HL-60/S4 (cell line): ENCODE results near the gene KCNA4.
"Not testable (repeated sequence)": the region's sequence is repeated elsewhere in the genome, so short reads cannot be mapped to it uniquely, and the experiment has no call there.

Experiments used
- in situ Hi-C: fragments of 300-500 bp; cut with MboI; formaldehyde crosslinking; loops from 2 replicates; pipeline ENCODE4 v1.14.3; 2022; ENCODE audit warnings: low sequenced_read_pairs

KCNA4 gene

DNA sequence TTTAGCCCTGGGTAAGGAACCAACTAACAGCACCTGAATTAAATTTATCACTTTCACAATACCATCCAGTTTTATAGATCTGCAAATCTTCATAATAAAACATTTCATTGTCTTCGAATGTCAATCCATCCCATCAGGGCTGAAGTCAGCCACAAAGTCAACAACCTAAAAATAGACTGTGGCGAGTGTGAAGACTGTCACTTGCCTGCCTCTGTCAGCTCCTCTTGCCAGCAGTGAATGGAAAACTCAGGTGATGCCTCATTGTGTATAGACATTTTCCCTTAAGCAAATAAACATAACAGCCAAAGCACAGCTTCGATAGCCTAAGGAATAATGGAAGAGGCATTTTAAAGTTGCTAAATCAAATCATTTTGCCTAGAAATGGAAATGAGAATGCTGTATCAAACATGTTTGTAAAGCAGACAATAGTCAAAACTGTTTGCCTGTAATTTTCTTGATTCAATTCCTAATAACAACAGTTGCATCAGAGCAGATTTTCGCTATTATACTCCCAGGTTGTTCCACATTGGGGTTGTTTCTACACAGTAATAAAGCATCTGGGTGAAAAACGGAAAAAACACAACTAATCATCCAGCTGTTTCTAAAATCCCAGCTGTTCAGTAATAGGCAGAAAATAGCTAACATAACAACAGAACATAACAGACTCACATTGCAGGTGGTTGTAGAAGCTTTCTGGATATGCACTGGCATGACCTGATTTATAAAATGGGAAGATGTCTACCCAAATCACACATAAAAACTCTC, 15.7 kb downstream of the KCNA4 start:
- in situ Hi-C loops = no loop called here

GRCh38 chr11:29996016-29996415, 20.8 kb downstream of the KCNA4 start:
- in situ Hi-C loops = no loop called here

DNA sequence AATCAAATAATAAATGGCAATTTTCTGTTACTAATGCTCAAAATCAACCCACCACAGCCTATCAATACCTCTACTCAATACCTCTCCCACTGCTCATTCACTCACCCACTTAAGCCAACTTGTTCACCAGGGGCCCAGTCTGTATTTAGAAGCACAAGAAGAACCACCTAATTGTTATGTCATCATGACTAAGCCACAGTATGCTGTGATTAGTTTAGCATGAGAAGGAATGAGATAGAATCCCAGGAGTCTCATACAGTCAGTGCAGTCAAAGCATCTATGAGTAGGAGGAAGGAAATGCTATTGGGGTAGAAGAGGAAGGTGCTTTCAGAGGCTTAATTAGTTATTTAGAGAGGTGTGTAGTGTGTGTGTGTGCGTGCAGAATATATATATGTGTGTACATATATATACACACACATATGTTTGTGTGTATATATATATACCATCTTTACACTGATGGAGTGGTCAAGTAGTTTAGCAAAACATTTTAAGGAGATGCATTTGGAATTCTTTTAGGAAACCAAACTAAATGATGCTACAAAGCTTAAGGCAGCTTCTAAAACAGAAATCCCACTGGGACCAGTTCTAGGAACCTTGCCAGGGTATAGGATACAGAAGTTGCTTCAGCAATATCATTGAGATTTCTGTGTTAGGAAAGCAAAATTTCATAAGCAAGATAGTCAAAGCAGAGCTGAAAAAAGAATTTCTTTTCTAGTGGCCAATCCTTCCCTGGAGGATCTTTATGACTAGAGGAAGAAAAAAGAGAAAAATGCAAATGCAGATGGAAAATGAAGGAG, 27.5 kb downstream of the KCNA4 start:
- in situ Hi-C loops = no loop called here

GRCh38 chr11:29985248-29985647, 31.6 kb downstream of the KCNA4 start:
- in situ Hi-C loops = no loop called here

DNA sequence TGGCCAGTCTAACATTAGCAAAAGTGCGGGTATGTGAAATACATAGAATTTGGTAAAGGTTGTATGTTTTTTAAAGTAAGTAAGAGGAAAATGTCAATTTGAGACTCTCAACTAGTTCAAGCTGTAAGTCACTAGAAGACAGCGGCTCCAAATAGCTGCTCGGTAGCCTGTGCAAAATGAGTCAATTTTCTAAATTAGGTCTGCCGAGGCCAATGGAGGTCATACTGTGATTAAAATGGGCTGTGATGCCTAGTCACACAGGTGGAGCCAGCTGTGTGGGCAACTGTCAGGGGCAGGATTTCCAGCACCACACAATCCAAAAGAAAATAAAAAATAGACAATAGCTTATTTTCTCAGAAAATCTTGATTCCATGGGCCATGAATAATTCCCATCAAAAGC, 32.3 kb downstream of the KCNA4 start:
- in situ Hi-C loops = no loop called here

DNA sequence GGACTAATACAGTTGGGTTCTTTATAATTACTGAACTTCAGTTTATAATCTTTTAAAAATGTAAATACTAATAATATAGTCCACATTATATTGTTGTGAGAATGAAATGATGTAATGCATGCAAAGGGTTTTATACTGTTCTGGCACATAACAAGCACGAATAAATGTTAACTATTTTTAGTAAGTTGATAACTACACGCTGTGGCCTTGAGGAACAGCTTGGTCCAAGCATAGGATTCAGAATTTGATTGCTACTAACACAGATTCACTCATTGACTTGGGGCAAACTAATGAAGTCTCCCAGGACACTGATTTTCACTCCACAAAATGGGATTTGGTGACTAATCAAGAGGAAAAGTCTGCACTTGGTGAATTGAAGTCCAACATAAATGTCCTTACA, 38.3 kb downstream of the KCNA4 start:
- in situ Hi-C loops = no loop called here

DNA sequence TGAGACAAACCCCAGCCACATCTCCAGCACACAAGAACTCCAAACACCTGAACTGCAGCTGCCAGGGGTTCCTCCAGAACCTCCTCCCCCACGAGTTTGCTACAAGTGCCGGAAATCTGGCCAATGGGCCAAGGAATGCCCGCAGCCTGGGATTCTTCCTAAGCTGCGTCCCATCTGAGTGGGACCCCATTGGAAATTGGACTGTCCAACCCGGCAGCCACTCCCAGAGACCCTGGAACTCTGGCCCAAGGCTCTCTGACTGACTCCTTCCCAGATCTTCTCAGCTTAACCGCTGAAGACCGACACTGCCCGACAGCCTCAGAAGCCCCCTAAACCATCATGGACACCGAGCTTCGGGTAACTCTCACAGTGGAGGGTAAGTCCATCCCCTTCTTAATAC, 41.2 kb downstream of the KCNA4 start:
- in situ Hi-C loops = not testable (repeated sequence)

DNA sequence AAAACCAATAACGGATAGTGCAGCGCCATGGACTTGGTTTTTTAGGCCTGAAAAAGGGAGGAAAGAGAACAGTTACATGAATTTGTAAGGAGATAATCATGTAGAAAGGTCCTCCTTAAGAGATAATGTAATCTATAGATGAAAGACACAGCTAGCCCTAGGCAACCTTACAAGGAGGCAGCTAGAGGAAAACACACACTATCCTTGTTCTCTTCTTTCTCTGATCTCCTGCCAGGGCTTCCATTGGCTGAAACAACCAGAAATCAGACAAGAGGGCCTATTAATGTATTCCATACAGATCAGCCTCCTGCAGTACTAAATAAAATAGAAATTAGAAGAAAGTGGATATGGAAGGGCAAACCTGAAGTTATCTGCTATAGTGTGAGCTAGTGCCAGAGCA, 53.0 kb downstream of the KCNA4 start:
- in situ Hi-C loops = no loop called here

- in situ Hi-C loops = no loop called here
These were observed 53.8 kb downstream of the KCNA4 start for GRCh38 chr11:29963036-29963435.

GRCh38 chr11:29962243-29962642, 54.6 kb downstream of the KCNA4 start:
- in situ Hi-C loops = no loop called here
